GM23338 (cell line): ENCODE data around the gene FBXO17. TPM values are rescaled to one million over a fixed set of nuclear protein-coding genes. Genes with fewer than 3 reads are reported as not detected.

Source experiments
- ATAC-seq: fragments of 200-7000 bp; cut with Tn5 transposase; 3 replicates; pipeline ENCODE4 v1.9.1; 2020
- DNase-seq: peaks from one replicate; pipeline ENCODE4 v3.0.0-alpha.2; 2015; ENCODE audit warnings: low spot score
- H2AFZ ChIP-seq: fragments of 200-600 bp; sonication (generic); 2 replicates; pipeline ENCODE4 v1.8.0; 2016; ENCODE audit warnings: antibody characterized with exemption, mild to moderate bottlenecking, moderate library complexity
- H3F3A ChIP-seq: fragments of 200-600 bp; sonication (generic); replicated peaks from 2 replicates; pipeline ENCODE4 v1.8.0; 2017; ENCODE audit warnings: antibody characterized with exemption, mixed run types, low read depth
- H3K27ac ChIP-seq: fragments of 200-600 bp; sonication (generic); 2 replicates; pipeline ENCODE4 v1.6.1; 2016; ENCODE audit warnings: low read depth
- H3K27me3 ChIP-seq: fragments of 200-600 bp; sonication (generic); 2 replicates; pipeline ENCODE4 v1.8.0; 2016; ENCODE audit warnings: mild to moderate bottlenecking, mixed run types, moderate library complexity; ENCODE audit not compliant: insufficient read depth
- H3K36me3 ChIP-seq: fragments of 200-600 bp; sonication (generic); 2 replicates; pipeline ENCODE4 v1.8.0; 2016; ENCODE audit warnings: mild to moderate bottlenecking; ENCODE audit not compliant: insufficient read depth
- H3K4me1 ChIP-seq: fragments of 200-600 bp; sonication (generic); 2 replicates; pipeline ENCODE4 v1.8.0; 2016; ENCODE audit warnings: mild to moderate bottlenecking, moderate library complexity; ENCODE audit not compliant: insufficient read depth
- H3K4me2 ChIP-seq: fragments of 200-600 bp; sonication (generic); 2 replicates; pipeline ENCODE4 v1.7.1; 2017; ENCODE audit warnings: mixed run types
- H3K4me3 ChIP-seq: fragments of 200-600 bp; sonication (generic); 2 replicates; pipeline ENCODE4 v1.6.1; 2016; ENCODE audit warnings: mixed run types
- H3K79me2 ChIP-seq: fragments of 200-600 bp; sonication (generic); replicated peaks from 2 replicates; pipeline ENCODE4 v1.8.0; 2017; ENCODE audit warnings: mild to moderate bottlenecking; ENCODE audit not compliant: insufficient read depth
- H3K9me2 ChIP-seq: fragments of 200-600 bp; sonication (generic); 2 replicates; pipeline ENCODE4 v1.8.0; 2017; ENCODE audit not compliant: insufficient read depth
- H4K20me1 ChIP-seq: fragments of 200-600 bp; sonication (generic); replicated peaks from 2 replicates; pipeline ENCODE4 v1.8.0; 2017; ENCODE audit warnings: mild to moderate bottlenecking; ENCODE audit not compliant: insufficient read depth
- H3K27ac Mint-ChIP-seq: 2 replicates; pipeline ENCODE4 v1.8.0; 2020; ENCODE audit warnings: inconsistent platforms, mild to moderate bottlenecking, moderate library complexity, mixed read lengths
- H3K27me3 Mint-ChIP-seq: 3 replicates; pipeline ENCODE4 v1.8.0; 2022; ENCODE audit warnings: low read depth, mild to moderate bottlenecking, moderate library complexity, mixed read lengths, inconsistent platforms; ENCODE audit not compliant: insufficient read depth, poor library complexity
- H3K36me3 Mint-ChIP-seq: 3 replicates; pipeline ENCODE4 v1.8.0; 2021; ENCODE audit warnings: low read depth, mild to moderate bottlenecking, inconsistent platforms, moderate library complexity, mixed read lengths
- H3K4me1 Mint-ChIP-seq: 3 replicates; pipeline ENCODE4 v1.8.0; 2020; ENCODE audit warnings: mild to moderate bottlenecking, inconsistent platforms, mixed read lengths
- H3K4me3 Mint-ChIP-seq: 3 replicates; pipeline ENCODE4 v1.8.0; 2021; ENCODE audit warnings: moderate library complexity, mild to moderate bottlenecking, inconsistent platforms, mixed read lengths
- H3K9me3 Mint-ChIP-seq: 3 replicates; pipeline ENCODE4 v1.8.0; 2020; ENCODE audit warnings: moderate library complexity, mild to moderate bottlenecking, inconsistent platforms, mixed read lengths
- CREB1 ChIP-seq: fragments of 250-450 bp; sonication (Bioruptor Pico); IDR thresholded peaks from 2 replicates; pipeline ENCODE4 v1.5.0; 2020; ENCODE audit warnings: low read depth, mild to moderate bottlenecking, moderate library complexity
- ETS1 ChIP-seq: IDR thresholded peaks from 2 replicates; pipeline ENCODE4 v1.6.1; 2016; ENCODE audit warnings: antibody characterized with exemption
- EZH2 ChIP-seq: fragments of 200-600 bp; sonication (generic); IDR thresholded peaks from one replicate; pipeline ENCODE4 v1.8.0; 2017; ENCODE audit warnings: antibody characterized with exemption, mild to moderate bottlenecking, low read depth; ENCODE audit not compliant: unreplicated experiment
- EZH2phosphoT487 ChIP-seq: fragments of 200-600 bp; sonication (generic); IDR thresholded peaks from one replicate; pipeline ENCODE4 v1.8.1; 2018; ENCODE audit warnings: antibody characterized with exemption; ENCODE audit not compliant: unreplicated experiment
- JUNB ChIP-seq: IDR thresholded peaks from one replicate; pipeline ENCODE4 v1.6.1; 2016; ENCODE audit warnings: antibody characterized with exemption; ENCODE audit not compliant: unreplicated experiment
- NANOG ChIP-seq: IDR thresholded peaks from 2 replicates; pipeline ENCODE4 v1.6.1; 2016; ENCODE audit warnings: antibody characterized with exemption, borderline replicate concordance
- POLR2AphosphoS5 ChIP-seq: IDR thresholded peaks from 2 replicates; pipeline ENCODE4 v1.6.1; 2016; ENCODE audit warnings: antibody characterized with exemption, low read depth
- ZNF114 ChIP-seq: fragments of 250-450 bp; sonication (Bioruptor Pico); IDR thresholded peaks from 2 replicates; pipeline ENCODE4 v1.5.0; 2020; ENCODE audit warnings: mild to moderate bottlenecking, moderate library complexity
- ZNF331 ChIP-seq: fragments of 250-450 bp; sonication (Bioruptor Pico); IDR thresholded peaks from 2 replicates; pipeline ENCODE4 v1.5.0; 2020; ENCODE audit warnings: low read depth, mild to moderate bottlenecking, moderate library complexity
- polyA plus RNA-seq: library from polyadenylated mRNA; unstranded; fragments of >200 nt; fragmentation: Nextera tagmentation; extraction: Ambion mirVana; gene quantifications from 2 replicates; pipeline ENCODE4 v1.2.1, GENCODE V29; 2016
- total RNA-seq: library from RNA; depleted of rRNA; stranded (reverse); fragments of >200 nt; shearing (Covaris generic); gene quantifications from 2 replicates; pipeline ENCODE4 v1.2.3, GENCODE V29; 2014
- TF ChIP-seq, protein P1 (sequence below): fragments of 250-450 bp; sonication (Bioruptor Pico); IDR thresholded peaks from 2 replicates; pipeline ENCODE4 v1.5.0; 2020; ENCODE audit warnings: mild to moderate bottlenecking, moderate library complexity
- TF ChIP-seq, protein P2 (sequence below): IDR thresholded peaks from one replicate; pipeline ENCODE4 v1.6.1; 2018; ENCODE audit warnings: antibody characterized with exemption; ENCODE audit not compliant: unreplicated experiment

Gene FBXO17
- total and polyA plus RNA-seq, 2 experiments from 2014 or later, result 17.2 to 29.0 TPM

DNA sequence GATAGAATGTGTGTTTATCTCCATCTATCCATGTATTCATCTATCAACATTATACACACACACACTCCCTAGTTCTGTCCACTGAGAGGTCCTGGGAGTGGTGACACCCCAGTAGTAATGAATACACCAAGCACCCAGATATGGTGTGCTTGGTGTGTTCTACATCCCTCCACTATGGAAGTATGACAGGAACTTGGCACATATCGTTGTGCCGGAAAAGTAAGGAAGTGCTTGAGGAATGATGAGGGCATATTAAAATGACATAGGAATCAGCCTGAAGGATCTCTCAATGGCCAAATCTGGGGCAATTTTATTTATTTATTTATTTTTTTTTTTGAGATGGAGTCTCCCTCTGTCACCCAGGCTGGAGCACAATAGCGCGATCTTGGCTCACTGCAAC, 28.3 kb upstream of the FBXO17 start (continued):
- TF ChIP-seq, protein P1, sequence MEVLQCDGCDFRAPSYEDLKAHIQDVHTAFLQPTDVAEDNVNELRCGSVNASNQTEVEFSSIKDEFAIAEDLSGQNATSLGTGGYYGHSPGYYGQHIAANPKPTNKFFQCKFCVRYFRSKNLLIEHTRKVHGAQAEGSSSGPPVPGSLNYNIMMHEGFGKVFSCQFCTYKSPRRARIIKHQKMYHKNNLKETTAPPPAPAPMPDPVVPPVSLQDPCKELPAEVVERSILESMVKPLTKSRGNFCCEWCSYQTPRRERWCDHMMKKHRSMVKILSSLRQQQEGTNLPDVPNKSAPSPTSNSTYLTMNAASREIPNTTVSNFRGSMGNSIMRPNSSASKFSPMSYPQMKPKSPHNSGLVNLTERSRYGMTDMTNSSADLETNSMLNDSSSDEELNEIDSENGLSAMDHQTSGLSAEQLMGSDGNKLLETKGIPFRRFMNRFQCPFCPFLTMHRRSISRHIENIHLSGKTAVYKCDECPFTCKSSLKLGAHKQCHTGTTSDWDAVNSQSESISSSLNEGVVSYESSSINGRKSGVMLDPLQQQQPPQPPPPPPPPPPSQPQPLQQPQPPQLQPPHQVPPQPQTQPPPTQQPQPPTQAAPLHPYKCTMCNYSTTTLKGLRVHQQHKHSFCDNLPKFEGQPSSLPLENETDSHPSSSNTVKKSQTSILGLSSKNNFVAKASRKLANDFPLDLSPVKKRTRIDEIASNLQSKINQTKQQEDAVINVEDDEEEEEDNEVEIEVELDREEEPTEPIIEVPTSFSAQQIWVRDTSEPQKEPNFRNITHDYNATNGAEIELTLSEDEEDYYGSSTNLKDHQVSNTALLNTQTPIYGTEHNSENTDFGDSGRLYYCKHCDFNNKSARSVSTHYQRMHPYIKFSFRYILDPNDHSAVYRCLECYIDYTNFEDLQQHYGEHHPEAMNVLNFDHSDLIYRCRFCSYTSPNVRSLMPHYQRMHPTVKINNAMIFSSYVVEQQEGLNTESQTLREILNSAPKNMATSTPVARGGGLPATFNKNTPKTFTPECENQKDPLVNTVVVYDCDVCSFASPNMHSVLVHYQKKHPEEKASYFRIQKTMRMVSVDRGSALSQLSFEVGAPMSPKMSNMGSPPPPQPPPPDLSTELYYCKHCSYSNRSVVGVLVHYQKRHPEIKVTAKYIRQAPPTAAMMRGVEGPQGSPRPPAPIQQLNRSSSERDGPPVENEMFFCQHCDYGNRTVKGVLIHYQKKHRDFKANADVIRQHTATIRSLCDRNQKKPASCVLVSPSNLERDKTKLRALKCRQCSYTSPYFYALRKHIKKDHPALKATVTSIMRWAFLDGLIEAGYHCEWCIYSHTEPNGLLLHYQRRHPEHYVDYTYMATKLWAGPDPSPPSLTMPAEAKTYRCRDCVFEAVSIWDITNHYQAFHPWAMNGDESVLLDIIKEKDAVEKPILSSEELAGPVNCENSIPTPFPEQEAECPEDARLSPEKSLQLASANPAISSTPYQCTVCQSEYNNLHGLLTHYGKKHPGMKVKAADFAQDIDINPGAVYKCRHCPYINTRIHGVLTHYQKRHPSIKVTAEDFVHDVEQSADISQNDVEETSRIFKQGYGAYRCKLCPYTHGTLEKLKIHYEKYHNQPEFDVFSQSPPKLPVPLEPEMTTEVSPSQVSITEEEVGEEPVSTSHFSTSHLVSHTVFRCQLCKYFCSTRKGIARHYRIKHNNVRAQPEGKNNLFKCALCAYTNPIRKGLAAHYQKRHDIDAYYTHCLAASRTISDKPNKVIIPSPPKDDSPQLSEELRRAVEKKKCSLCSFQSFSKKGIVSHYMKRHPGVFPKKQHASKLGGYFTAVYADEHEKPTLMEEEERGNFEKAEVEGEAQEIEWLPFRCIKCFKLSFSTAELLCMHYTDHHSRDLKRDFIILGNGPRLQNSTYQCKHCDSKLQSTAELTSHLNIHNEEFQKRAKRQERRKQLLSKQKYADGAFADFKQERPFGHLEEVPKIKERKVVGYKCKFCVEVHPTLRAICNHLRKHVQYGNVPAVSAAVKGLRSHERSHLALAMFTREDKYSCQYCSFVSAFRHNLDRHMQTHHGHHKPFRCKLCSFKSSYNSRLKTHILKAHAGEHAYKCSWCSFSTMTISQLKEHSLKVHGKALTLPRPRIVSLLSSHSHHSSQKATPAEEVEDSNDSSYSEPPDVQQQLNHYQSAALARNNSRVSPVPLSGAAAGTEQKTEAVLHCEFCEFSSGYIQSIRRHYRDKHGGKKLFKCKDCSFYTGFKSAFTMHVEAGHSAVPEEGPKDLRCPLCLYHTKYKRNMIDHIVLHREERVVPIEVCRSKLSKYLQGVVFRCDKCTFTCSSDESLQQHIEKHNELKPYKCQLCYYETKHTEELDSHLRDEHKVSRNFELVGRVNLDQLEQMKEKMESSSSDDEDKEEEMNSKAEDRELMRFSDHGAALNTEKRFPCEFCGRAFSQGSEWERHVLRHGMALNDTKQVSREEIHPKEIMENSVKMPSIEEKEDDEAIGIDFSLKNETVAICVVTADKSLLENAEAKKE (CRISPR knock-in tag), result no peak
- no peak for TF ChIP-seq EZH2phosphoT487
- no peak for TF ChIP-seq ZNF114

- no peak overlapping the region for H3K4me3 ChIP-seq
- no peak overlapping the region for H2AFZ ChIP-seq
- Mint-ChIP-seq H3K27ac (no peak overlapping the region), H3K27me3 (no peaks in the 10 kb centered on the region), H3K4me3 (no peak overlapping the region), H3K9me3 (no peaks in the 10 kb centered on the region), H3K36me3 (no peaks in the 10 kb centered on the region), H3K4me1 (peaks cover 2% of the 10 kb centered on the region; the same call in 2 of the 3 replicates)
- no peaks in the 10 kb centered on the region for H3K79me2 ChIP-seq
- no peaks in the 10 kb centered on the region for H3K4me1 ChIP-seq
- no peak for ATAC-seq
- DNase-seq, result no peak
- H3K27ac ChIP-seq, result no peak overlapping the region
- no peaks in the 10 kb centered on the region for H3K36me3 ChIP-seq
- no peaks in the 10 kb centered on the region for H3K9me2 ChIP-seq
- no peak overlapping the region for H3K4me2 ChIP-seq
- no peaks in the 10 kb centered on the region for H4K20me1 ChIP-seq
- no peaks in the 10 kb centered on the region for H3F3A ChIP-seq
- no peaks in the 10 kb centered on the region for H3K27me3 ChIP-seq
- no peak for TF ChIP-seq POLR2AphosphoS5
- TF ChIP-seq, protein P2, sequence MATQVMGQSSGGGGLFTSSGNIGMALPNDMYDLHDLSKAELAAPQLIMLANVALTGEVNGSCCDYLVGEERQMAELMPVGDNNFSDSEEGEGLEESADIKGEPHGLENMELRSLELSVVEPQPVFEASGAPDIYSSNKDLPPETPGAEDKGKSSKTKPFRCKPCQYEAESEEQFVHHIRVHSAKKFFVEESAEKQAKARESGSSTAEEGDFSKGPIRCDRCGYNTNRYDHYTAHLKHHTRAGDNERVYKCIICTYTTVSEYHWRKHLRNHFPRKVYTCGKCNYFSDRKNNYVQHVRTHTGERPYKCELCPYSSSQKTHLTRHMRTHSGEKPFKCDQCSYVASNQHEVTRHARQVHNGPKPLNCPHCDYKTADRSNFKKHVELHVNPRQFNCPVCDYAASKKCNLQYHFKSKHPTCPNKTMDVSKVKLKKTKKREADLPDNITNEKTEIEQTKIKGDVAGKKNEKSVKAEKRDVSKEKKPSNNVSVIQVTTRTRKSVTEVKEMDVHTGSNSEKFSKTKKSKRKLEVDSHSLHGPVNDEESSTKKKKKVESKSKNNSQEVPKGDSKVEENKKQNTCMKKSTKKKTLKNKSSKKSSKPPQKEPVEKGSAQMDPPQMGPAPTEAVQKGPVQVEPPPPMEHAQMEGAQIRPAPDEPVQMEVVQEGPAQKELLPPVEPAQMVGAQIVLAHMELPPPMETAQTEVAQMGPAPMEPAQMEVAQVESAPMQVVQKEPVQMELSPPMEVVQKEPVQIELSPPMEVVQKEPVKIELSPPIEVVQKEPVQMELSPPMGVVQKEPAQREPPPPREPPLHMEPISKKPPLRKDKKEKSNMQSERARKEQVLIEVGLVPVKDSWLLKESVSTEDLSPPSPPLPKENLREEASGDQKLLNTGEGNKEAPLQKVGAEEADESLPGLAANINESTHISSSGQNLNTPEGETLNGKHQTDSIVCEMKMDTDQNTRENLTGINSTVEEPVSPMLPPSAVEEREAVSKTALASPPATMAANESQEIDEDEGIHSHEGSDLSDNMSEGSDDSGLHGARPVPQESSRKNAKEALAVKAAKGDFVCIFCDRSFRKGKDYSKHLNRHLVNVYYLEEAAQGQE, result no peak
- TF ChIP-seq CREB1 (CRISPR knock-in tag), result no peak
- no peak for TF ChIP-seq JUNB
- TF ChIP-seq ETS1, result no peak
- TF ChIP-seq EZH2, result no peak
- no peak for TF ChIP-seq ZNF331 (CRISPR knock-in tag)
- no peak for TF ChIP-seq NANOG
These were observed 27.6 kb upstream of the FBXO17 start for GRCh38 chr19:39003188-39003587.
